Heart left ventricle (tissue), 16 donors: ENCODE measurements around the gene CHCHD3. TPM values are rescaled to one million over a fixed set of nuclear protein-coding genes. Genes with fewer than 3 reads are reported as not detected.

ENCODE experiments used
- ATAC-seq, 4 donors: fragments of 200-7000 bp; cut with Tn5 transposase; one replicate each; pipeline ENCODE4 v1.9.1; 2020 to 2022; ENCODE audit warnings: moderate library complexity in 4 of 4, mild to moderate bottlenecking in 3 of 4, moderate number of reproducible peaks in 1 of 4
- DNase-seq, 5 donors: peaks; one replicate each; pipeline ENCODE4 v3.0.0-alpha.2; 2020
- H3K27ac ChIP-seq, 12 donors: fragments of 200-600 bp; sonication (generic) in 4 of 12; one replicate each; pipeline versions ENCODE4 v1.5.0 to v1.8.0; 2016 to 2022; ENCODE audit warnings: mild to moderate bottlenecking in 2 of 12
- H3K27me3 ChIP-seq, 9 donors: fragments of 200-600 bp; sonication (generic) in 2 of 9; one replicate each; pipeline versions ENCODE4 v1.5.1 to v1.8.0; 2016 to 2022; ENCODE audit warnings: mild to moderate bottlenecking in 3 of 9
- H3K36me3 ChIP-seq, 9 donors: fragments of 200-600 bp; sonication (generic) in 2 of 9; one replicate each; pipeline versions ENCODE4 v1.5.0 to v1.8.0; 2018 to 2022; ENCODE audit warnings: mild to moderate bottlenecking in 2 of 9
- H3K4me1 ChIP-seq, 12 donors: fragments of 200-600 bp; sonication (generic) in 4 of 12; one replicate each; pipeline versions ENCODE4 v1.5.0 to v1.8.0; 2016 to 2022; ENCODE audit warnings: mild to moderate bottlenecking in 3 of 12
- H3K4me3 ChIP-seq, 12 donors: fragments of 200-600 bp; sonication (generic) in 4 of 12; one replicate each; pipeline versions ENCODE4 v1.5.0 to v1.8.0; 2017 to 2022; ENCODE audit warnings: mild to moderate bottlenecking in 9 of 12, moderate library complexity in 4 of 12
- H3K9me3 ChIP-seq, 12 donors: fragments of 200-600 bp; sonication (generic) in 4 of 12; one replicate each; pipeline versions ENCODE4 v1.5.0 to v1.8.0; 2016 to 2022; ENCODE audit warnings: mild to moderate bottlenecking in 1 of 12
- CTCF ChIP-seq, 12 donors: fragments of 200-600 bp; sonication (generic) in 4 of 12; IDR thresholded peaks; one replicate each; pipeline versions ENCODE4 v1.5.0 to v1.8.0; 2018 to 2022; ENCODE audit warnings: antibody characterized with exemption in 12 of 12, mild to moderate bottlenecking in 5 of 12
- POLR2A ChIP-seq, 2 donors: fragments of 450-650 bp; IDR thresholded peaks; one replicate each; pipeline ENCODE4 v1.6.1; 2017; ENCODE audit warnings: antibody characterized with exemption in 2 of 2, mild to moderate bottlenecking in 2 of 2, moderate library complexity in 2 of 2
- WGBS, 4 donors: extraction: QIAGEN DNeasy Blood & Tissue Kit in 2 of 4; methylation state at CpG; one replicate each; pipeline versions ENCODE4 v1.1.5 to v1.1.7; 2013 to 2018; 5-methylcytosine and 5-hydroxymethylcytosine counted together
- intact Hi-C, 10 donors: fragments of 100-400 bp; cut with DNase I; formaldehyde crosslinking; loops; one replicate each; pipeline versions ENCODE4 v1.11.1 to v1.14.2; 2022
- polyA plus RNA-seq, 2 donors: library from polyadenylated mRNA; stranded (reverse); fragments of 200-250 nt; gene quantifications; one replicate each; pipeline ENCODE4 v1.2.3, GENCODE V29; 2013
- total RNA-seq, 9 donors: library from RNA; depleted of rRNA in 2 of 9; stranded (reverse); fragments of >200 nt in 2 of 9; fragmentation: NEBNext Ultra II Directional in 3 of 9; extraction: Animal tissue kit (Norgen Biotek cat#: 25700) in 3 of 9; gene quantifications; one replicate each; pipeline versions ENCODE4 v1.1.0 to v1.2.4, GENCODE V29; 2016 to 2023
- donor health status: ischemic (EF 13 %, LVEDD 7.1; RV severe dilation, severe dysfunction).
- donor health status: healthy with polysubstance abuse.
- donor health status: DM: no; HTN: yes; CAD: no.
- donor health status: DM: no; HTN: no; CAD: no.
- donor health status: ischemic (EF 25% LVEDD 6.9; RV normal size, moderate dysfunction).
- donor health status: ischemic (EF 25% LVEDD 5.7; RV mildly dilated, moderate dysfunction).
- donor health status: healthy.
- donor health status: DM: yes; HTN: yes; CAD: no.
- donor health status: ischemic (EF 35%, LVEDD 5.7; RV mildly dilated, moderate dysfunction).
- donor health status: nonischemic (EF 11% LVEDD 7.7; RV severe dilation, severe dysfunction).
- donor health status: DM: yes; HTN: yes; CAD: no.
- donor health status: PGD.
- donor health status: ischemic (EF 29% LVEDD 5.4; RV normal size, mild dysfunction).
- donor health status: nonischemic (EF 23%, LVEDD 6.1; RV moderate dilation, normal function).

CHCHD3 gene
- total and polyA plus RNA-seq, 11 donors = 92.9 to 197 (median 176) TPM

- intact Hi-C loops = no loop called here
- TF ChIP-seq POLR2A (IDR thresholded peaks at IDR 0.05) (no peak), CTCF (IDR thresholded peaks at IDR 0.05) (no peak)
- no peak for DNase-seq
Measured at GRCh38 chr7:133015888-133016287, 66.0 kb downstream of the CHCHD3 start.

GRCh38 chr7:133011746-133012145, 70.1 kb downstream of the CHCHD3 start:
- Histone ChIP-seq H3K9me3 (peaks cover 0 to 3% (median 0%) of the 10 kb centered on the region in 12 donors), H3K36me3 (no peaks in the 10 kb centered on the region), H3K4me3 (no peak overlapping the region), H3K27ac (no peak overlapping the region), H3K4me1 (peaks cover 0 to 19% (median 7%) of the 10 kb centered on the region in 12 donors), H3K27me3 (no peaks in the 10 kb centered on the region)
- DNase-seq = no peak
- ATAC-seq = no peak
- no peak for TF ChIP-seq CTCF (IDR thresholded peaks at IDR 0.05)
- TF ChIP-seq POLR2A (IDR thresholded peaks at IDR 0.05) = no peak
- WGBS, 4 donors = 97% methylated on average over 5 of the region's 5 CpGs
- intact Hi-C loops = no loop called here

More at GRCh38 chr7:133015888-133016287, 66.0 kb downstream of the CHCHD3 start:
- Histone ChIP-seq H3K4me1 (peaks cover 0 to 9% (median 5%) of the 10 kb centered on the region in 12 donors), H3K27ac (no peak overlapping the region), H3K4me3 (no peak overlapping the region), H3K27me3 (no peaks in the 10 kb centered on the region), H3K36me3 (peaks cover 0 to 4% (median 0%) of the 10 kb centered on the region in 9 donors), H3K9me3 (no peaks in the 10 kb centered on the region)
- no peak for ATAC-seq

- ATAC-seq (peak in 1 of 4 donors; percentile 26), DNase-seq (no peak)
- intact Hi-C loops = no loop called here
- Histone ChIP-seq H3K27ac (no peak overlapping the region), H3K9me3 (peaks cover 0 to 9% (median 0%) of the 10 kb centered on the region in 12 donors), H3K4me3 (no peak overlapping the region), H3K36me3 (no peaks in the 10 kb centered on the region), H3K4me1 (peaks cover 0 to 14% (median 4%) of the 10 kb centered on the region in 12 donors), H3K27me3 (no peaks in the 10 kb centered on the region)
- TF ChIP-seq CTCF (IDR thresholded peaks at IDR 0.05) = no peak
- no peak for TF ChIP-seq POLR2A (IDR thresholded peaks at IDR 0.05)
- 81 to 86% (median 82%) methylated on average over 7 of the region's 7 CpGs for WGBS, 4 donors
Measured at GRCh38 chr7:133009426-133010252, 72.3 kb downstream of the CHCHD3 start.

GRCh38 chr7:133007961-133008360, 73.9 kb downstream of the CHCHD3 start:
- intact Hi-C loops = no loop called here
- Histone ChIP-seq H3K27me3 (no peaks in the 10 kb centered on the region), H3K27ac (no peak overlapping the region), H3K4me1 (peaks cover 0 to 22% (median 10%) of the 10 kb centered on the region in 12 donors), H3K4me3 (no peak overlapping the region), H3K9me3 (peaks cover 0 to 9% (median 0%) of the 10 kb centered on the region in 12 donors), H3K36me3 (no peaks in the 10 kb centered on the region)
- 88 to 95% (median 92%) methylated on average over 3 of the region's 3 CpGs for WGBS, 4 donors
- no peak for DNase-seq
- no peak for ATAC-seq
- TF ChIP-seq POLR2A (IDR thresholded peaks at IDR 0.05) = no peak
- TF ChIP-seq CTCF (IDR thresholded peaks at IDR 0.05) = no peak
